Fibroblast of lung (primary cell): ENCODE data around the gene BBS1. TPM values are rescaled to one million over a fixed set of nuclear protein-coding genes. Genes with fewer than 3 reads are reported as not detected.
A peak's percentile ranks its signal among the peaks of the same experiment; 100 is the strongest.

Experiments used
- DNase-seq, 2 donors: peaks; one replicate each; pipeline versions ENCODE4 v3.0.0 to v3.0.0-alpha.2; 2010; ENCODE audit warnings: low read depth in 2 of 2
- H2AFZ ChIP-seq: 2 replicates; pipeline ENCODE4 v1.5.1; 2012; ENCODE audit warnings: low read length, control low read depth, inconsistent platforms
- H3K27ac ChIP-seq: 2 replicates; pipeline ENCODE4 v1.5.1; 2011; ENCODE audit warnings: low read length, control low read depth; ENCODE audit not compliant: insufficient read depth
- H3K27me3 ChIP-seq: 2 replicates; pipeline ENCODE4 v1.5.1; 2011; ENCODE audit warnings: mild to moderate bottlenecking, low read length; ENCODE audit not compliant: control insufficient read depth, insufficient read depth
- H3K36me3 ChIP-seq: 2 replicates; pipeline ENCODE4 v1.5.1; 2011; ENCODE audit warnings: low read length; ENCODE audit not compliant: control insufficient read depth, insufficient read depth
- H3K4me1 ChIP-seq: 2 replicates; pipeline ENCODE4 v1.5.1; 2011; ENCODE audit warnings: low read length; ENCODE audit not compliant: control insufficient read depth, insufficient read depth; ENCODE audit errors: extremely low read depth
- H3K4me2 ChIP-seq: 2 replicates; pipeline ENCODE4 v1.5.1; 2011; ENCODE audit warnings: low read length, control low read depth; ENCODE audit not compliant: insufficient read depth; ENCODE audit errors: extremely low read depth
- H3K4me3 ChIP-seq, 4 experiments: fragments of 200-600 bp in 1 of 4; sonication (generic) in 1 of 4; replicated peaks in 1 of 4; 2 replicates each; pipeline ENCODE4 v1.5.1; 2011 to 2016; ENCODE audit warnings: low read length in 4 of 4, low read depth in 3 of 4, mild to moderate bottlenecking in 3 of 4, control low read depth in 2 of 4, inconsistent platforms in 1 of 4, mixed read lengths in 1 of 4; ENCODE audit not compliant: insufficient read depth in 1 of 4; ENCODE audit errors: control extremely low read depth in 1 of 4
- H3K79me2 ChIP-seq: 2 replicates; pipeline ENCODE4 v1.5.1; 2012; ENCODE audit warnings: mild to moderate bottlenecking, low read length, inconsistent platforms; ENCODE audit not compliant: control insufficient read depth, insufficient read depth
- H3K9ac ChIP-seq: 2 replicates; pipeline ENCODE4 v1.5.1; 2011; ENCODE audit warnings: mild to moderate bottlenecking, low read length, control low read depth; ENCODE audit not compliant: insufficient read depth
- H3K9me3 ChIP-seq: 2 replicates; pipeline ENCODE4 v1.5.1; 2012; ENCODE audit warnings: low read depth, low read length; ENCODE audit not compliant: control insufficient read depth, insufficient read depth
- H4K20me1 ChIP-seq: 2 replicates; pipeline ENCODE4 v1.5.1; 2011; ENCODE audit warnings: low read length; ENCODE audit not compliant: control insufficient read depth, insufficient read depth; ENCODE audit errors: extremely low read depth
- EZH2 ChIP-seq: IDR thresholded peaks from 2 replicates; pipeline ENCODE4 v1.5.1; 2012; ENCODE audit warnings: low read length, control low read depth, mild to moderate bottlenecking; ENCODE audit errors: missing control alignments
- polyA plus RNA-seq, 2 donors: library from polyadenylated mRNA; depleted of rRNA in 1 of 2; stranded (reverse) in 1 of 2; unstranded in 1 of 2; fragments of >200 nt; gene quantifications; 2 replicates each; pipeline ENCODE4 v1.2.1, GENCODE V29; 2011 to 2012; ENCODE audit warnings: missing spikeins in 1 of 2
- total RNA-seq: library from RNA; depleted of rRNA; stranded (reverse); fragments of >200 nt; gene quantifications from 2 replicates; pipeline ENCODE4 v1.2.1, GENCODE V29; 2014
- TF ChIP-seq, protein P1 (sequence below), 2 donors: IDR thresholded peaks in 1 of 2; conservative IDR thresholded peaks in 1 of 2; 1 replicate in 1 of 2; 2 replicates in 1 of 2; pipeline ENCODE4 v1.5.1; 2011 to 2012; ENCODE audit warnings: low read length in 2 of 2, control low read depth in 1 of 2, inconsistent platforms in 1 of 2, low read depth in 1 of 2, mild to moderate bottlenecking in 1 of 2

Gene BBS1
- total and polyA plus RNA-seq, 2 donors (not counting 1 experiment from before 2014, with no cell fraction given): 16.5 to 20.5 TPM

DNA sequence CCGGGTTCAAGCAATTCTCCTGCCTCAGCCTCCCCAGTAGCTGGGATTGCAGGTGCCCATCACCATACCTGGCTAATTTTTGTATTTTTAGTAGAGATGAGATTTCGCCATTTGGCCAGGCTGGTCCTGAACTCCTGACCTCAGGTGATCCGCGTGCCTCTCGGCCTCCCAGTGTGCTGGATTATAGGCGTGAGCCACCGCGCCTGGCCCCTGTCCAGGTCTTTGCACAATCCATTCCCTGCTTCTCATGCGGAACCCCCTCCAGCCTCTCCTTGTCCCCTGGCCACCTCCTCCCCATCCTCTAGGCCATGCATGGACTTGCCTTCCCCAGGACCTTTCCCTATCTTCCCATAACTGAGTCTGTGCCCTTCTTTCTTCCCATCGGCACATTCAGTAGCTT, 21.5 kb upstream of the BBS1 start:
- no peak overlapping the region for H3K27ac ChIP-seq
- no peak overlapping the region for H3K4me2 ChIP-seq
- no peaks in the 10 kb centered on the region for H3K9me3 ChIP-seq
- DNase-seq: no peak
- H3K79me2 ChIP-seq: no peaks in the 10 kb centered on the region
- H2AFZ ChIP-seq: no peak overlapping the region
- H3K4me1 ChIP-seq: no peaks in the 10 kb centered on the region
- H3K27me3 ChIP-seq: no peaks in the 10 kb centered on the region
- no peaks in the 10 kb centered on the region for H4K20me1 ChIP-seq
- H3K36me3 ChIP-seq: peaks cover 10% of the 10 kb centered on the region
- H3K4me3 ChIP-seq: no peak overlapping the region
- TF ChIP-seq, protein P1, sequence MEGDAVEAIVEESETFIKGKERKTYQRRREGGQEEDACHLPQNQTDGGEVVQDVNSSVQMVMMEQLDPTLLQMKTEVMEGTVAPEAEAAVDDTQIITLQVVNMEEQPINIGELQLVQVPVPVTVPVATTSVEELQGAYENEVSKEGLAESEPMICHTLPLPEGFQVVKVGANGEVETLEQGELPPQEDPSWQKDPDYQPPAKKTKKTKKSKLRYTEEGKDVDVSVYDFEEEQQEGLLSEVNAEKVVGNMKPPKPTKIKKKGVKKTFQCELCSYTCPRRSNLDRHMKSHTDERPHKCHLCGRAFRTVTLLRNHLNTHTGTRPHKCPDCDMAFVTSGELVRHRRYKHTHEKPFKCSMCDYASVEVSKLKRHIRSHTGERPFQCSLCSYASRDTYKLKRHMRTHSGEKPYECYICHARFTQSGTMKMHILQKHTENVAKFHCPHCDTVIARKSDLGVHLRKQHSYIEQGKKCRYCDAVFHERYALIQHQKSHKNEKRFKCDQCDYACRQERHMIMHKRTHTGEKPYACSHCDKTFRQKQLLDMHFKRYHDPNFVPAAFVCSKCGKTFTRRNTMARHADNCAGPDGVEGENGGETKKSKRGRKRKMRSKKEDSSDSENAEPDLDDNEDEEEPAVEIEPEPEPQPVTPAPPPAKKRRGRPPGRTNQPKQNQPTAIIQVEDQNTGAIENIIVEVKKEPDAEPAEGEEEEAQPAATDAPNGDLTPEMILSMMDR (conservative IDR thresholded peaks at IDR 0.05 in 1 of 2, IDR thresholded peaks at IDR 0.05 in 1 of 2; ENCODE audit: low read depth in 1 of 2, low read length in 2 of 2): no peak
- no peak for TF ChIP-seq EZH2
- H3K9ac ChIP-seq: no peak overlapping the region

DNA sequence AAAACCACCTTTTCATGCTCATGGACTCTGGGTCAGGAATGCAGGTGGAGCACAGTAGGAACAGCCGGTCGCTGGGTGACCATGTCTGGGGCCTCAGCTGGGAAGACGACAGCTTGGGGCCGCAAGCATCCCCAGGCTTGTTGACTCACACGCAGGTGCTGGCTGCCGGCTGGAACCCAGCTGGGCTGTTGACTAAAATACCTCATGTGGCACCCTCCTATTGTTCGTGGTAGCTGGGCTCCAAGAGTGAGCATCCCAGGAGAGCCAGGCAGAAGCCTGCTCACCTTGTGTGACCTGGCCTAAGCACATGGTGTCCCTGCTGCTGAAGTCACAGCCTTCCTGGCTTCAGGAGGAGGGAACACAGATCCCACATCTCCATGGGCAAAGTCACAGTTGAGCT, 20.8 kb upstream of the BBS1 start:
- no peak for DNase-seq
- Histone ChIP-seq H3K9me3 (no peaks in the 10 kb centered on the region), H3K9ac (no peak overlapping the region), H3K4me3 (no peak overlapping the region), H3K79me2 (no peaks in the 10 kb centered on the region), H3K36me3 (peaks cover 10% of the 10 kb centered on the region), H3K4me2 (no peak overlapping the region), H3K27ac (no peak overlapping the region), H4K20me1 (no peaks in the 10 kb centered on the region), H3K27me3 (no peaks in the 10 kb centered on the region), H2AFZ (no peak overlapping the region), H3K4me1 (no peaks in the 10 kb centered on the region)
- TF ChIP-seq, protein P1 (conservative IDR thresholded peaks at IDR 0.05 in 1 of 2, IDR thresholded peaks at IDR 0.05 in 1 of 2; ENCODE audit: low read depth in 1 of 2, low read length in 2 of 2): no peak
- TF ChIP-seq EZH2: no peak

DNA sequence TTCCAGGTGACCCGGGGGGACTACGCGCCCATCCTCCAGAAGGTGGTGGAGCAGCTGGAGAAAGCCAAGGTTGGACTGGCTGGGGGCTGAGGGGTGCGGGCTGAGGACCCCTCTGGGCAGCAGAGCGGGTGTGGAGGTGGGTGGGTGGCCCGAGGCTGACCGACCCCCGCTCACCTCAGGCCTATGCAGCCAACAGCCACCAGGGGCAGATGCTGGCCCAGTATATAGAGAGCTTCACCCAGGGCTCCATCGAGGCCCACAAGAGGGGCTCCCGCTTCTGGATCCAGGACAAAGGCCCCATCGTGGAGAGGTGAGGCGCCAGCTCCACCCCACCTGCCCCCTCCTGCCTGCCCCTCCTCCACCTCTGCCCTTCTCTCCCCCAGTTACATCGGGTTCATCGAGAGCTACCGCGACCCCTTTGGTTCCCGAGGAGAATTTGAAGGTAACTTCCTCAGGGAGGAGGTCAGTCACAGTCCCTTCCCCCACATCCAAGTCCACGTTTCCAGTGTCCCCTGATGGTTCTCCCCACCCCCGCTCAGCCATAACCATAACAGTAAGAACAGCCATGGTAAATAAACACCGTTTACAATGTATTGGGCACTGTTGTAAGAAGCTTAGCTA, 19.0 kb upstream of the BBS1 start:
- H3K4me3 ChIP-seq: no peak overlapping the region
- no peak for DNase-seq
- H3K9me3 ChIP-seq: no peaks in the 10 kb centered on the region
- no peak overlapping the region for H3K4me2 ChIP-seq
- H3K79me2 ChIP-seq: no peaks in the 10 kb centered on the region
- H3K36me3 ChIP-seq: peaks cover 13% of the 10 kb centered on the region
- no peak overlapping the region for H3K9ac ChIP-seq
- no peaks in the 10 kb centered on the region for H3K4me1 ChIP-seq
- no peak overlapping the region for H3K27ac ChIP-seq
- H2AFZ ChIP-seq: no peak overlapping the region
- no peak for TF ChIP-seq EZH2
- TF ChIP-seq, protein P1 (conservative IDR thresholded peaks at IDR 0.05 in 1 of 2, IDR thresholded peaks at IDR 0.05 in 1 of 2; ENCODE audit: low read depth in 1 of 2, low read length in 2 of 2): peak in 1 of 2 donors; percentile 37
- no peaks in the 10 kb centered on the region for H4K20me1 ChIP-seq
- H3K27me3 ChIP-seq: no peaks in the 10 kb centered on the region
